SK-N-SH treated with all-trans-retinoic acid at 6 μM for 48 hours (cell line): ENCODE measurements around the gene HABP4.

Experiments used
- ATAC-seq: fragments of 200-7000 bp; cut with Tn5 transposase; 3 replicates; pipeline ENCODE4 v1.9.1; 2020; ENCODE audit warnings: mild to moderate bottlenecking, moderate library complexity
- ARNTL ChIP-seq: fragments of 450-650 bp; formaldehyde crosslinking; IDR thresholded peaks from 2 replicates; pipeline ENCODE4 v1.5.0; 2020; ENCODE audit warnings: low read depth, mild to moderate bottlenecking, moderate library complexity, borderline replicate concordance
- BACH2 ChIP-seq: fragments of 250-450 bp; sonication (Bioruptor Pico); IDR thresholded peaks from 2 replicates; pipeline ENCODE4 v1.9.0; 2021; ENCODE audit warnings: mild to moderate bottlenecking, borderline replicate concordance
- ESRRG ChIP-seq: fragments of 250-450 bp; sonication (Bioruptor Pico); IDR thresholded peaks from 2 replicates; pipeline ENCODE4 v1.6.1; 2021; ENCODE audit warnings: mild to moderate bottlenecking
- GLIS3 ChIP-seq: fragments of 250-450 bp; sonication (Bioruptor Pico); IDR thresholded peaks from 2 replicates; pipeline ENCODE4 v1.5.0; 2020; ENCODE audit warnings: mild to moderate bottlenecking, moderate library complexity
- ISL1 ChIP-seq: fragments of 250-450 bp; sonication (Bioruptor Pico); IDR thresholded peaks from 2 replicates; pipeline ENCODE4 v2.1.2; 2022; ENCODE audit warnings: mild to moderate bottlenecking, moderate library complexity
- OSR1 ChIP-seq: fragments of 250-450 bp; sonication (Bioruptor Pico); IDR thresholded peaks from 2 replicates; pipeline ENCODE4 v1.8.0; 2022; ENCODE audit warnings: moderate library complexity, mild to moderate bottlenecking, inconsistent platforms
- PPARA ChIP-seq: fragments of 250-450 bp; sonication (Bioruptor Pico); IDR thresholded peaks from 2 replicates; pipeline ENCODE4 v1.5.0; 2020; ENCODE audit warnings: mild to moderate bottlenecking, borderline replicate concordance
- RARB ChIP-seq: fragments of 250-450 bp; sonication (Bioruptor Pico); IDR thresholded peaks from 2 replicates; pipeline ENCODE4 v1.8.0; 2021; ENCODE audit warnings: mild to moderate bottlenecking, moderate library complexity
- SNAI2 ChIP-seq: fragments of 250-450 bp; sonication (Bioruptor Pico); IDR thresholded peaks from 2 replicates; pipeline ENCODE4 v1.5.0; 2020; ENCODE audit warnings: mild to moderate bottlenecking, moderate library complexity
- TCF4 ChIP-seq: fragments of 250-450 bp; sonication (Bioruptor Pico); IDR thresholded peaks from 2 replicates; pipeline ENCODE4 v1.8.0; 2021; ENCODE audit warnings: mild to moderate bottlenecking, moderate library complexity, borderline replicate concordance
- TOX ChIP-seq: fragments of 250-450 bp; sonication (Bioruptor Pico); IDR thresholded peaks from 2 replicates; pipeline ENCODE4 v1.8.0; 2021; ENCODE audit warnings: mild to moderate bottlenecking, moderate library complexity, borderline replicate concordance
- ZC3H10 ChIP-seq: fragments of 250-450 bp; sonication (Bioruptor Pico); IDR thresholded peaks from 2 replicates; pipeline ENCODE4 v1.5.1; 2021; ENCODE audit warnings: mild to moderate bottlenecking, moderate library complexity
- ZFP3 ChIP-seq: fragments of 250-450 bp; sonication (Bioruptor Pico); IDR thresholded peaks from 2 replicates; pipeline ENCODE4 v1.5.0; 2020; ENCODE audit warnings: mild to moderate bottlenecking, moderate library complexity
- ZFP30 ChIP-seq: fragments of 450-650 bp; formaldehyde crosslinking; IDR thresholded peaks from 2 replicates; pipeline ENCODE4 v1.5.0; 2022; ENCODE audit warnings: mild to moderate bottlenecking, moderate library complexity
- ZNF565 ChIP-seq: fragments of 450-650 bp; formaldehyde crosslinking; conservative IDR thresholded peaks from 2 replicates; pipeline ENCODE4 v1.5.0; 2020; ENCODE audit warnings: low read depth, mild to moderate bottlenecking, moderate library complexity
- ZNF70 ChIP-seq: fragments of 450-650 bp; formaldehyde crosslinking; IDR thresholded peaks from 2 replicates; pipeline ENCODE4 v1.5.0; 2020; ENCODE audit warnings: mild to moderate bottlenecking, moderate library complexity
- ZNF8 ChIP-seq: fragments of 450-650 bp; formaldehyde crosslinking; IDR thresholded peaks from 2 replicates; pipeline ENCODE4 v1.5.0; 2020; ENCODE audit warnings: mild to moderate bottlenecking, moderate library complexity
- TF ChIP-seq, protein P1 (sequence below): fragments of 250-450 bp; sonication (Bioruptor Pico); IDR thresholded peaks from 2 replicates; pipeline ENCODE4 v1.5.0; 2020; ENCODE audit warnings: mild to moderate bottlenecking, moderate library complexity
- TF ChIP-seq, protein P2 (sequence below): fragments of 250-450 bp; sonication (Bioruptor Pico); IDR thresholded peaks from 2 replicates; pipeline ENCODE4 v1.8.0; 2020; ENCODE audit warnings: mild to moderate bottlenecking, moderate library complexity, borderline replicate concordance
- TF ChIP-seq, protein P3 (sequence below): fragments of 250-450 bp; sonication (Bioruptor Pico); IDR thresholded peaks from 2 replicates; pipeline ENCODE4 v1.5.1; 2020; ENCODE audit warnings: low read depth, mild to moderate bottlenecking, moderate library complexity
- TF ChIP-seq, protein P4 (sequence below): fragments of 250-450 bp; sonication (Bioruptor Pico); IDR thresholded peaks from 2 replicates; pipeline ENCODE4 v1.8.0; 2021; ENCODE audit warnings: low read depth, mild to moderate bottlenecking, moderate library complexity, borderline replicate concordance
- TF ChIP-seq, protein P5 (sequence below): fragments of 250-450 bp; sonication (Bioruptor Pico); IDR thresholded peaks from 2 replicates; pipeline ENCODE4 v1.5.1; 2021; ENCODE audit warnings: mild to moderate bottlenecking, moderate library complexity

Gene HABP4

DNA sequence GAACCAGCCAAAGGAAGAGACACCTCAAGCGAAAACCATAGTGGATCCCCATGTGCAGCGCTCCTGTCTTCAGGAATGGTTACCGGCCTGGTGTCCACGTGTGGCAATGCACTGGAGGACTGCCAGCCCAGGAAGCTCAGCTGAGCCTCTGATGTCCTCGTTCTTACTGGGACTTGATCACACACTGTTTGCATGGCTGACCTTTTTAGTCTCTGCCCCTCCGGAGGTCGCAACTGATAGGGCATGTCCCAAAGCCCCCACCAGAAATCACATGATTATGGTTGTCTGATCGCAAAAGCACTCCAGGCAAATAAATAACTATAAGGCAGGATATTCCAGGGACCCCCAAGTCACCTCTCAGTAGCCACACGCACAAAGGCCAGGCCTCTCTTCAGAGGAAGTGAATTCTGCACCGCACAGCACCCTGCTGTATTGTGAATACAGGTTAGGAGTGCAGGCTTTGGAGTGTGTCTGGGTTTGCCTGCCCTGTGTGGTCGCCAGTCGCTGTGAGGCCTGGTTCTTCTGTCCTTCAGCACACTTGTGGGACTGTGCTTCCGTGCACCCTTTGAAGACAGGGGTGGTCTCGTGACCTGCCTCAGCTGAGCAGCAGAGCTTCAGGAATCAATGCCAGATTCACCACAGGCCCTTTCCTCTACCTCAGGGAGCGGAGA, 13.4 kb upstream of the HABP4 start:
- ATAC-seq = no peak
- TF ChIP-seq TCF4 (no peak), ZFP30 (CRISPR knock-in tag) (no peak), BACH2 (CRISPR knock-in tag) (no peak), RARB (CRISPR knock-in tag) (no peak), OSR1 (CRISPR knock-in tag) (no peak), GLIS3 (CRISPR knock-in tag) (no peak), SNAI2 (CRISPR knock-in tag) (no peak), ZNF8 (no peak), ESRRG (no peak), ZC3H10 (CRISPR knock-in tag) (no peak), ZNF70 (no peak), ZFP3 (no peak), ISL1 (no peak), TOX (CRISPR knock-in tag) (no peak), PPARA (CRISPR knock-in tag) (no peak)
- TF ChIP-seq, protein P1, sequence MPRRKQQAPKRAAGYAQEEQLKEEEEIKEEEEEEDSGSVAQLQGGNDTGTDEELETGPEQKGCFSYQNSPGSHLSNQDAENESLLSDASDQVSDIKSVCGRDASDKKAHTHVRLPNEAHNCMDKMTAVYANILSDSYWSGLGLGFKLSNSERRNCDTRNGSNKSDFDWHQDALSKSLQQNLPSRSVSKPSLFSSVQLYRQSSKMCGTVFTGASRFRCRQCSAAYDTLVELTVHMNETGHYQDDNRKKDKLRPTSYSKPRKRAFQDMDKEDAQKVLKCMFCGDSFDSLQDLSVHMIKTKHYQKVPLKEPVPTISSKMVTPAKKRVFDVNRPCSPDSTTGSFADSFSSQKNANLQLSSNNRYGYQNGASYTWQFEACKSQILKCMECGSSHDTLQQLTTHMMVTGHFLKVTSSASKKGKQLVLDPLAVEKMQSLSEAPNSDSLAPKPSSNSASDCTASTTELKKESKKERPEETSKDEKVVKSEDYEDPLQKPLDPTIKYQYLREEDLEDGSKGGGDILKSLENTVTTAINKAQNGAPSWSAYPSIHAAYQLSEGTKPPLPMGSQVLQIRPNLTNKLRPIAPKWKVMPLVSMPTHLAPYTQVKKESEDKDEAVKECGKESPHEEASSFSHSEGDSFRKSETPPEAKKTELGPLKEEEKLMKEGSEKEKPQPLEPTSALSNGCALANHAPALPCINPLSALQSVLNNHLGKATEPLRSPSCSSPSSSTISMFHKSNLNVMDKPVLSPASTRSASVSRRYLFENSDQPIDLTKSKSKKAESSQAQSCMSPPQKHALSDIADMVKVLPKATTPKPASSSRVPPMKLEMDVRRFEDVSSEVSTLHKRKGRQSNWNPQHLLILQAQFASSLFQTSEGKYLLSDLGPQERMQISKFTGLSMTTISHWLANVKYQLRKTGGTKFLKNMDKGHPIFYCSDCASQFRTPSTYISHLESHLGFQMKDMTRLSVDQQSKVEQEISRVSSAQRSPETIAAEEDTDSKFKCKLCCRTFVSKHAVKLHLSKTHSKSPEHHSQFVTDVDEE (CRISPR knock-in tag) = no peak
- TF ChIP-seq, protein P2, sequence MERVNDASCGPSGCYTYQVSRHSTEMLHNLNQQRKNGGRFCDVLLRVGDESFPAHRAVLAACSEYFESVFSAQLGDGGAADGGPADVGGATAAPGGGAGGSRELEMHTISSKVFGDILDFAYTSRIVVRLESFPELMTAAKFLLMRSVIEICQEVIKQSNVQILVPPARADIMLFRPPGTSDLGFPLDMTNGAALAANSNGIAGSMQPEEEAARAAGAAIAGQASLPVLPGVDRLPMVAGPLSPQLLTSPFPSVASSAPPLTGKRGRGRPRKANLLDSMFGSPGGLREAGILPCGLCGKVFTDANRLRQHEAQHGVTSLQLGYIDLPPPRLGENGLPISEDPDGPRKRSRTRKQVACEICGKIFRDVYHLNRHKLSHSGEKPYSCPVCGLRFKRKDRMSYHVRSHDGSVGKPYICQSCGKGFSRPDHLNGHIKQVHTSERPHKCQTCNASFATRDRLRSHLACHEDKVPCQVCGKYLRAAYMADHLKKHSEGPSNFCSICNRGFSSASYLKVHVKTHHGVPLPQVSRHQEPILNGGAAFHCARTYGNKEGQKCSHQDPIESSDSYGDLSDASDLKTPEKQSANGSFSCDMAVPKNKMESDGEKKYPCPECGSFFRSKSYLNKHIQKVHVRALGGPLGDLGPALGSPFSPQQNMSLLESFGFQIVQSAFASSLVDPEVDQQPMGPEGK = no peak
- TF ChIP-seq, protein P3, sequence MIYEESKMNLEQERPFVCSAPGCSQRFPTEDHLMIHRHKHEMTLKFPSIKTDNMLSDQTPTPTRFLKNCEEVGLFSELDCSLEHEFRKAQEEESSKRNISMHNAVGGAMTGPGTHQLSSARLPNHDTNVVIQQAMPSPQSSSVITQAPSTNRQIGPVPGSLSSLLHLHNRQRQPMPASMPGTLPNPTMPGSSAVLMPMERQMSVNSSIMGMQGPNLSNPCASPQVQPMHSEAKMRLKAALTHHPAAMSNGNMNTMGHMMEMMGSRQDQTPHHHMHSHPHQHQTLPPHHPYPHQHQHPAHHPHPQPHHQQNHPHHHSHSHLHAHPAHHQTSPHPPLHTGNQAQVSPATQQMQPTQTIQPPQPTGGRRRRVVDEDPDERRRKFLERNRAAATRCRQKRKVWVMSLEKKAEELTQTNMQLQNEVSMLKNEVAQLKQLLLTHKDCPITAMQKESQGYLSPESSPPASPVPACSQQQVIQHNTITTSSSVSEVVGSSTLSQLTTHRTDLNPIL (CRISPR knock-in tag) = no peak
- TF ChIP-seq, protein P4, sequence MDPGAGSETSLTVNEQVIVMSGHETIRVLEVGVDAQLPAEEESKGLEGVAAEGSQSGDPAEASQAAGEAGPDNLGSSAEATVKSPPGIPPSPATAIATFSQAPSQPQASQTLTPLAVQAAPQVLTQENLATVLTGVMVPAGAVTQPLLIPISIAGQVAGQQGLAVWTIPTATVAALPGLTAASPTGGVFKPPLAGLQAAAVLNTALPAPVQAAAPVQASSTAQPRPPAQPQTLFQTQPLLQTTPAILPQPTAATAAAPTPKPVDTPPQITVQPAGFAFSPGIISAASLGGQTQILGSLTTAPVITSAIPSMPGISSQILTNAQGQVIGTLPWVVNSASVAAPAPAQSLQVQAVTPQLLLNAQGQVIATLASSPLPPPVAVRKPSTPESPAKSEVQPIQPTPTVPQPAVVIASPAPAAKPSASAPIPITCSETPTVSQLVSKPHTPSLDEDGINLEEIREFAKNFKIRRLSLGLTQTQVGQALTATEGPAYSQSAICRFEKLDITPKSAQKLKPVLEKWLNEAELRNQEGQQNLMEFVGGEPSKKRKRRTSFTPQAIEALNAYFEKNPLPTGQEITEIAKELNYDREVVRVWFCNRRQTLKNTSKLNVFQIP (CRISPR knock-in tag) = no peak

DNA sequence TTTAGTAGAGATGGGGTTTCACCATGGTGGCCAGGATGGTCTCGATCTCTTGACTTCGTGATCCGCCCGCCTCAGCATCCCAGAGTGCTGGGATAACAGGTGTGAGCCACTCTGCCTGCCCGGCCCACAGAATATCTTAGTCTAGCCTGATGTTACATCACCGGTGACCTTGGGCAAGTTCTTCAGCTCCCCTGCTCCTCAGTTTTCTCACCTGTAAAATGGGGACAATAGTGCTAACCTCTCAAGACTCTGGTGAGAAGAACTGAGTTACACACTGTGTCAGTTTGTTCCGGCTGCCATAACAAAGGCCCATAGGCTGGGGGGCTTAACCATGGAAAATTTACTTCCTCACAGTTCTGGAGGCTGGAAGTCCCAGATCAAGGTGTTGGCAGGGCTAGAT, 12.5 kb upstream of the HABP4 start:
- TF ChIP-seq ESRRG (no peak), RARB (CRISPR knock-in tag) (no peak), ZNF8 (no peak), ISL1 (no peak), BACH2 (CRISPR knock-in tag) (no peak), ZNF70 (no peak), PPARA (CRISPR knock-in tag) (no peak)
- no peak for ATAC-seq

DNA sequence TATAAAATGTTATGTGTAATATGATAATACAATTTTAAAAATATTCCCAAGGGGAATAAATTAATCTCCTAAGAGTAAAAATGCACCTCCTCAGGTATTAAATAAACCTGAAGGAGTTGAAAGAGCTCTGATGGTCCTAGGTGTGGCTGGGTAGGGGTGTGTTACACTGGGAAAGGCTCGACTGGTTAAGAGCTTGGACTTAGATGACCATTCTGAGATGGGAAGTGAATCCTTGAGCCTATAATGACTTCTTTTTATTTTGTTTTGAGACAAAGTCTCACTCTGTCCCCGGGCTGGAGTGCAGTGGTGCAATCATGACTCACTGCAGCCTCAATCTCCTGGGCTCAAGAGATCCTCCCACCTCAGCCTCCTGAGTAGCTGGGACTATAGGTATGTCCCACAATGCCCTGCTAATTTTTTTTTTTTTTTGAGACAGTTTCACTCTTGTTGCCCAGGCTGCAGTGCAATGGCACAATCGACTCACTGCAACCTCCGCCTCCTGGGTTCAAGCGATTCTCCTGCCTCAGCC, 9.2 kb upstream of the HABP4 start:
- no peak for ATAC-seq
- TF ChIP-seq ZNF565 (CRISPR knock-in tag) (no peak), BACH2 (CRISPR knock-in tag) (no peak), PPARA (CRISPR knock-in tag) (no peak), ZFP3 (no peak), ZC3H10 (CRISPR knock-in tag) (no peak), ARNTL (CRISPR knock-in tag) (no peak), TCF4 (no peak)
- TF ChIP-seq, protein P4 (CRISPR knock-in tag) = no peak
- TF ChIP-seq, protein P5, sequence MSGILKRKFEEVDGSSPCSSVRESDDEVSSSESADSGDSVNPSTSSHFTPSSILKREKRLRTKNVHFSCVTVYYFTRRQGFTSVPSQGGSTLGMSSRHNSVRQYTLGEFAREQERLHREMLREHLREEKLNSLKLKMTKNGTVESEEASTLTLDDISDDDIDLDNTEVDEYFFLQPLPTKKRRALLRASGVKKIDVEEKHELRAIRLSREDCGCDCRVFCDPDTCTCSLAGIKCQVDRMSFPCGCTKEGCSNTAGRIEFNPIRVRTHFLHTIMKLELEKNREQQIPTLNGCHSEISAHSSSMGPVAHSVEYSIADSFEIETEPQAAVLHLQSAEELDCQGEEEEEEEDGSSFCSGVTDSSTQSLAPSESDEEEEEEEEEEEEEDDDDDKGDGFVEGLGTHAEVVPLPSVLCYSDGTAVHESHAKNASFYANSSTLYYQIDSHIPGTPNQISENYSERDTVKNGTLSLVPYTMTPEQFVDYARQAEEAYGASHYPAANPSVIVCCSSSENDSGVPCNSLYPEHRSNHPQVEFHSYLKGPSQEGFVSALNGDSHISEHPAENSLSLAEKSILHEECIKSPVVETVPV = no peak
